Psoas muscle (tissue), 8 donors: ENCODE measurements around the gene IFIT1B. TPM values are rescaled to one million over a fixed set of nuclear protein-coding genes. Genes with fewer than 3 reads are reported as not detected.

Source experiments
- ATAC-seq, 4 donors: fragments of 200-7000 bp; cut with Tn5 transposase; one replicate each; pipeline ENCODE4 v1.9.1; 2020; ENCODE audit warnings: moderate library complexity in 3 of 4, mild to moderate bottlenecking in 2 of 4
- DNase-seq, 2 donors: peaks; one replicate each; pipeline ENCODE4 v3.0.0-alpha.2; 2020
- H3K27ac ChIP-seq: fragments of 200-600 bp; one replicate; pipeline ENCODE4 v1.8.0; 2022
- H3K27me3 ChIP-seq, 3 donors: fragments of 200-600 bp in 1 of 3; one replicate each; pipeline versions ENCODE4 v1.6.1 to v1.8.0; 2013 to 2022; ENCODE audit warnings: low read length in 2 of 3, mild to moderate bottlenecking in 2 of 3, moderate library complexity in 1 of 3; ENCODE audit not compliant: insufficient read depth in 3 of 3
- H3K36me3 ChIP-seq, 2 donors: fragments of 200-600 bp in 1 of 2; one replicate each; pipeline versions ENCODE4 v1.6.1 to v1.8.0; 2013 to 2022; ENCODE audit warnings: low read depth in 1 of 2, mild to moderate bottlenecking in 1 of 2, moderate library complexity in 1 of 2; ENCODE audit not compliant: insufficient read depth in 1 of 2
- H3K4me1 ChIP-seq: fragments of 200-600 bp; one replicate; pipeline ENCODE4 v1.8.0; 2022
- H3K4me3 ChIP-seq: fragments of 200-600 bp; one replicate; pipeline ENCODE4 v1.8.0; 2022; ENCODE audit warnings: mild to moderate bottlenecking
- H3K9me3 ChIP-seq: fragments of 200-600 bp; one replicate; pipeline ENCODE4 v1.8.0; 2022
- WGBS, 3 donors: extraction: QIAGEN DNeasy Blood & Tissue Kit; methylation state at CpG; one replicate each; pipeline versions ENCODE4 v1.1.6 to v1.1.7; 2013; 5-methylcytosine and 5-hydroxymethylcytosine counted together
- intact Hi-C, 2 donors: fragments of 100-400 bp; cut with DNase I; formaldehyde crosslinking; loops; one replicate each; pipeline versions ENCODE4 v1.11.0 to v1.14.2; 2022
- polyA plus RNA-seq, 3 donors: library from polyadenylated mRNA; stranded (reverse); fragments of 200-250 nt; gene quantifications; one replicate each; pipeline ENCODE4 v1.2.3, GENCODE V29; 2013
- total RNA-seq, 4 donors: library from RNA; stranded (reverse); fragmentation: NEBNext Ultra II Directional in 2 of 4; extraction: Animal tissue kit (Norgen Biotek cat#: 25700) in 2 of 4; gene quantifications; one replicate each; pipeline versions ENCODE4 v1.2.1 to v1.2.4, GENCODE V29; 2021 to 2023
- TF ChIP-seq, protein P1 (sequence below): fragments of 200-600 bp; IDR thresholded peaks from one replicate; pipeline ENCODE4 v1.8.0; 2022; ENCODE audit warnings: antibody characterized with exemption
- donor health status: healthy with polysubstance abuse.
- donor health status: DM: no; HTN: no; CAD: no; lungs with moderate emphysema.
- donor health status: Bipolar disorder and iron deficiency.
- donor health status: healthy.
- donor health status: DM: yes; HTN: yes; CAD: no.
- donor health status: DM: no; HTN: no; CAD: no.
- donor health status: DM: no; HTN: no; CAD: no.
- donor health status: DM: yes; HTN: yes; CAD: no.

The IFIT1B gene
- total and polyA plus RNA-seq, 7 donors, result 1.4 TPM; not detected in 6

DNA sequence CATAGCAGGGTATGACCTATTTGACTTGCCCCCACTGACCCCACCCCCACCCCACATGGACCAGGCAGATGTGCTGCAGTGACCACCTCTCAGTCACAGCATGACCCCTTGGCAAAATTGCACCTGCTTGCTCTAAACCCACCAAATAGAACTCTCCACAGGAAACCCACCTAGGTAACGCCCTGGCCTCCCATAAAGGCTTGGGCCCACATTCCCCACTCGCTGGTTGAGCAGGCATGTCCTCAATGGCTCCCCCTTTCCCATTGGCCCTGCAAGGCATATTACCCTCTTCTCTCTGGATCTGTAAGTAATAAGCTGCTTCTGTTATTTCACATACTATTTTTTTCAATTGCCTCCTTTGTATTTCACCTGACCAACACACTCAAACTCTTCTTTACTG, 17.3 kb downstream of the IFIT1B start:
- DNase-seq, result no peak
- intact Hi-C loops, result no loop called here
- Histone ChIP-seq H3K27ac (no peak overlapping the region), H3K9me3 (no peaks in the 10 kb centered on the region), H3K4me3 (no peak overlapping the region), H3K27me3 (no peaks in the 10 kb centered on the region), H3K4me1 (peaks cover 42% of the 10 kb centered on the region), H3K36me3 (no peaks in the 10 kb centered on the region)
- WGBS, 3 donors, result 91 to 97% (median 93%) methylated on average over 2 of the region's 2 CpGs
- TF ChIP-seq, protein P1, sequence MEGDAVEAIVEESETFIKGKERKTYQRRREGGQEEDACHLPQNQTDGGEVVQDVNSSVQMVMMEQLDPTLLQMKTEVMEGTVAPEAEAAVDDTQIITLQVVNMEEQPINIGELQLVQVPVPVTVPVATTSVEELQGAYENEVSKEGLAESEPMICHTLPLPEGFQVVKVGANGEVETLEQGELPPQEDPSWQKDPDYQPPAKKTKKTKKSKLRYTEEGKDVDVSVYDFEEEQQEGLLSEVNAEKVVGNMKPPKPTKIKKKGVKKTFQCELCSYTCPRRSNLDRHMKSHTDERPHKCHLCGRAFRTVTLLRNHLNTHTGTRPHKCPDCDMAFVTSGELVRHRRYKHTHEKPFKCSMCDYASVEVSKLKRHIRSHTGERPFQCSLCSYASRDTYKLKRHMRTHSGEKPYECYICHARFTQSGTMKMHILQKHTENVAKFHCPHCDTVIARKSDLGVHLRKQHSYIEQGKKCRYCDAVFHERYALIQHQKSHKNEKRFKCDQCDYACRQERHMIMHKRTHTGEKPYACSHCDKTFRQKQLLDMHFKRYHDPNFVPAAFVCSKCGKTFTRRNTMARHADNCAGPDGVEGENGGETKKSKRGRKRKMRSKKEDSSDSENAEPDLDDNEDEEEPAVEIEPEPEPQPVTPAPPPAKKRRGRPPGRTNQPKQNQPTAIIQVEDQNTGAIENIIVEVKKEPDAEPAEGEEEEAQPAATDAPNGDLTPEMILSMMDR, result no peak
- ATAC-seq, result no peak

DNA sequence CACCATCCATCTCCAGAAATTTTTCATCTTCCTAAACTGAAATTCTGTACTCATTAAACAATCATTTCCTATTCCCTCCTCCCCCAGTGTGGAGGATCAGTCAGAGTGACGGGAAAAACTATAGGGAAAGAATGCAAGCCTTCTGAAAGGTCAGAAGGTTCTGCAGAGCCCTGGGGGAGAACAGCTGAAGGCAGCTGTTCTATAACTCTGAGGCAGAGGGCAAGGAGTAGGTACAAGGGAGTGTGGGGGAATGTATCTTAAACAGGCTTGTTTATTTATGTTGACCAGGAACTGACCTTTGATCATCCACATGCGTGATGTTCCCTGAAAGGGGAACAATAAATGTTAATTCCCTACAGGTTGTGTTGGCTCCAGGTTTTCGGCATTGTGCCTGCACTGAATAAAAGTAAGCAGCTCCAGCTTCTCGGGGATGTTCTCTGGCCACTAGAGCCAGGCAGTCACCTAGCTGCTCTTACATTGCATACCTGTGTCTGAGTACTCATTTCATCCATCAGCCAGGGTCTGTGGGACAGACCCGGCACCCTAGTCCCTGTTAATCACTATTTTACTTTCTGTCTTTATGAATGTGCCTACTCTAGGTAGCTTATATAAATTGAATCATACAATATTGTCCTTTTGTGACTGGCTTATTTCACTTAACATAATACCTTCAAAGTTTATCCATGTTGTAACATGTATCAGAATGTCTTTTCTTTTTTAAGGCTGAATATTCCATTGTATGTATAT, 20.3 kb downstream of the IFIT1B start:
- intact Hi-C loops, result no loop called here
- DNase-seq (no peak), ATAC-seq (no peak)
- H3K27me3 ChIP-seq, result no peaks in the 10 kb centered on the region
- 47 to 56% (median 48%) methylated on average over 5 of the region's 5 CpGs for WGBS, 3 donors
- H3K4me3 ChIP-seq, result no peak overlapping the region
- peaks cover 16% of the 10 kb centered on the region for H3K4me1 ChIP-seq
- H3K36me3 ChIP-seq, result peaks cover 8 to 12% of the 10 kb centered on the region in 2 donors
- H3K9me3 ChIP-seq, result no peaks in the 10 kb centered on the region
- TF ChIP-seq, protein P1, result no peak
- no peak overlapping the region for H3K27ac ChIP-seq

DNA sequence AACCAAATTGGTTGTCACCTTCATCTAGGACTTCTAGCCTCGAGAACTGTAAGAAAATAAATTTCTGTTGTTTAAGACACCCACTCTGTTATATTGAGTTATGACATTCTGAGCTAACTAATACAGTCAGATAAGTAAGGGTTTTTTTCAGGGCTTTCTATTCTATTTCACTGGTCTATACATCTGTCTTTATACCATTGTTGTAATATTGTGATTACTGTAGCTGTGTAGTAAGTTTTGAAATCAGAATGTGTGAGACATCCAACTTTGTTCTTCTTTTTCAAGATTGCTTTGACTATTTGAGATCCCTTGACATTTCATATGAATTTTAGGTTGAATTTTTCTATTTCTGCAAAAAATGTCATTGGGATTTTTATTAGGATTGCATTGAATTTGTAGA, 22.1 kb downstream of the IFIT1B start:
- WGBS, 3 donors, result 70 to 77% (median 72%) methylated on average over 1 of the region's 1 CpG
- peaks cover 8 to 20% of the 10 kb centered on the region in 2 donors for H3K36me3 ChIP-seq
- TF ChIP-seq, protein P1, result no peak
- no peaks in the 10 kb centered on the region for H3K4me1 ChIP-seq
- H3K27me3 ChIP-seq, result no peaks in the 10 kb centered on the region
- no peak overlapping the region for H3K4me3 ChIP-seq
- intact Hi-C loops, result no loop called here
- H3K9me3 ChIP-seq, result no peaks in the 10 kb centered on the region
- H3K27ac ChIP-seq, result no peak overlapping the region
- ATAC-seq (no peak), DNase-seq (no peak)

DNA sequence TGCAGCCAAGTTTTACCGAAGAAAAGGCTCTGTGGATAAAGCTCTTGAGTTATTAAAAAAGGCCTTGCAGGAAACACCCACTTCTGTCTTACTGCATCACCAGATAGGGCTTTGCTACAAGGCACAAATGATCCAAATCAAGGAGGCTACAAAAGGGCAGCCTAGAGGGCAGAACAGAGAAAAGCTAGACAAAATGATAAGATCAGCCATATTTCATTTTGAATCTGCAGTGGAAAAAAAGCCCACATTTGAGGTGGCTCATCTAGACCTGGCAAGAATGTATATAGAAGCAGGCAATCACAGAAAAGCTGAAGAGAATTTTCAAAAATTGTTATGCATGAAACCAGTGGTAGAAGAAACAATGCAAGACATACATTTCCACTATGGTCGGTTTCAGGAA, 25.2 kb downstream of the IFIT1B start:
- TF ChIP-seq, protein P1, result no peak
- intact Hi-C loops, result no loop called here
- Histone ChIP-seq H3K4me1 (no peaks in the 10 kb centered on the region), H3K36me3 (peaks cover 8 to 20% of the 10 kb centered on the region in 2 donors), H3K9me3 (no peaks in the 10 kb centered on the region), H3K4me3 (no peak overlapping the region), H3K27me3 (no peaks in the 10 kb centered on the region), H3K27ac (no peak overlapping the region)
- WGBS, 3 donors, result 92 to 96% (median 94%) methylated on average over 2 of the region's 2 CpGs
- DNase-seq (no peak), ATAC-seq (no peak)
